ENCODE results near the gene CNTN1.

Gene CNTN1

GRCh38 chr12:40691913-40692764 is at the start of gene CNTN1:
TSS of gene CNTN1 (plus strand) at chr12:40692439.
- no peak for DNase-seq (ENCODE audit: low read depth)

- no peak for DNase-seq (ENCODE audit: low read depth)
These were observed 48.7 kb upstream of the CNTN1 start for GRCh38 chr12:40643506-40643905.

- DNase-seq (ENCODE audit: low read depth), result no peak
These were observed 48.3 kb upstream of the CNTN1 start for GRCh38 chr12:40643976-40644375.

GRCh38 chr12:40644708-40645107 is 47.5 kb upstream of the CNTN1 start:
- DNase-seq (ENCODE audit: low read depth), result no peak

GRCh38 chr12:40645361-40645760 is 46.9 kb upstream of the CNTN1 start:
- no peak for DNase-seq (ENCODE audit: low read depth)

GRCh38 chr12:40646456-40646855 is 45.8 kb upstream of the CNTN1 start:
- no peak for DNase-seq (ENCODE audit: low read depth)

- DNase-seq (ENCODE audit: low read depth), result no peak
These were observed 45.3 kb upstream of the CNTN1 start for GRCh38 chr12:40646911-40647310.

GRCh38 chr12:40647651-40648050 is 44.6 kb upstream of the CNTN1 start:
- no peak for DNase-seq (ENCODE audit: low read depth)

- no peak for DNase-seq (ENCODE audit: low read depth)
These were observed 43.7 kb upstream of the CNTN1 start for GRCh38 chr12:40648519-40648918.

GRCh38 chr12:40650038-40650704 is 42.1 kb upstream of the CNTN1 start:
- DNase-seq (ENCODE audit: low read depth), result no peak

- no peak for DNase-seq (ENCODE audit: low read depth)
These were observed 36.8 kb upstream of the CNTN1 start for GRCh38 chr12:40655451-40655850.

- DNase-seq (ENCODE audit: low read depth), result no peak
These were observed 29.9 kb upstream of the CNTN1 start for GRCh38 chr12:40662366-40662765.

GRCh38 chr12:40663781-40664180 is 28.5 kb upstream of the CNTN1 start:
- DNase-seq (ENCODE audit: low read depth), result no peak

GRCh38 chr12:40668099-40668529 is 24.1 kb upstream of the CNTN1 start:
- DNase-seq (ENCODE audit: low read depth), result no peak

- DNase-seq (ENCODE audit: low read depth), result no peak
These were observed 19.4 kb upstream of the CNTN1 start for GRCh38 chr12:40672741-40673271.

- DNase-seq (ENCODE audit: low read depth), result no peak
These were observed 11.1 kb upstream of the CNTN1 start for GRCh38 chr12:40681148-40681547.

GRCh38 chr12:40684986-40685385 is 7.3 kb upstream of the CNTN1 start:
- DNase-seq (ENCODE audit: low read depth), result no peak

GRCh38 chr12:40688085-40688725 is 4.0 kb upstream of the CNTN1 start:
- no peak for DNase-seq (ENCODE audit: low read depth)

GRCh38 chr12:40689576-40689975 is 2.7 kb upstream of the CNTN1 start:
- DNase-seq (ENCODE audit: low read depth), result no peak

GRCh38 chr12:40692765-40693206 is 547 bp downstream of the CNTN1 start:
- DNase-seq (ENCODE audit: low read depth), result no peak

- DNase-seq (ENCODE audit: low read depth), result no peak
These were observed 1.1 kb downstream of the CNTN1 start for GRCh38 chr12:40693207-40693821.

GRCh38 chr12:40697566-40698259 is 5.5 kb downstream of the CNTN1 start:
- no peak for DNase-seq (ENCODE audit: low read depth)
